ENCODE measurements around the gene RNF150. TPM values are rescaled to one million over a fixed set of nuclear protein-coding genes. Genes with fewer than 3 reads are reported as not detected.

Gene RNF150
- total and polyA plus RNA-seq, 2 of the 8 experiments (the other 6 are each of a cell fraction or from before 2014, with no cell fraction given): 3.4 to 4.8 TPM

DNA sequence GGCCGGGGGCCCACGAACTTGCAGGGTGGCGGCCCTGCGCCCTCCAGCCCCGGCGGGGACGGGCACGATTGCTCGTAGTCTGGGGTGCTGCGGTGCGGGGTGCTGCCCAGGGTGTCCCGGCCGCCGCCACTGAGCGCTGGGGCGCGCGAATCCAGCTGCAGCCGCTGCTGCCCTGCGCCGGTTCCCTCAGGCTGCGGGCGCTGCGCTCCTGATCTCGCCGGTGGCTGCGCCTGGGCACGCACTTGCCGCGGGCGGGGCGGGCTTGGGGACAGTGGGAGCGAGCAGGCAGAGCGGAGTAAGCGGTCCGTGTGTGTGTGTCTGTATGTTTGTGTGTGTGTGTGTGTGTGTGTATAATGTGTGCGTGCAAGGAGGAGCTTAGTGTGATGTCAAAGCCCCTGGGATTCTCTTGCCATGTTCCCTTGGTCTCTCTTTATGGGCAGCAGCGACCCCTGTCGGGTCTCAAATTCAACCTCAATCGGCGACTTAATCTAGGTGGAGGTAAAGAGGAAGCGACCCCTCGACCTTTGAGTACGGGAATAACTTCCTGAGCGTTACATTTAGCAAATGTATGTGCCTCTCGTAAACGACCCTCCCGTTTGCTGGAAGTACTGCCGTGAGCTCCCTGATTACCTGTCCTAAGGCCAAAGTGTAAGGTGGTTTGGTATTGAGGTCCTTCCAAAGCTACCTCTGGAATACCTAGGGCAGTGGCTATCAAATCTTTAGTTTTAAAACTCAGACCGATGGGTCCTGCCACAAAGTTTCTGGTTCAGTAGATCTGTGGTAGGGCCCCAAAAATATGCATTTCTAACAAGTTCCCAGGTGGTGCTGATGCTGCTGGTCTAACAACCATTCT, at the start of gene RNF150 (continued):
- TF ChIP-seq POLR2AphosphoS5 (IDR thresholded peaks at IDR 0.05; ENCODE audit: low read depth, low read length) (peak; percentile 72), HDAC6 (IDR thresholded peaks at IDR 0.05; ENCODE audit: low read depth, low read length) (no peak), SIX5 (IDR thresholded peaks at IDR 0.05; ENCODE audit: low read depth, low read length) (no peak), BRCA1 (IDR thresholded peaks at IDR 0.05; ENCODE audit: low read depth, low read length) (no peak), SP4 (IDR thresholded peaks at IDR 0.05; ENCODE audit: low read length) (no peak), NANOG (IDR thresholded peaks at IDR 0.05; ENCODE audit: insufficient read depth, low read depth, low read length, poor library complexity, severe bottlenecking) (no peak), SIN3A (conservative IDR thresholded peaks at IDR 0.05 in 1 of 2, IDR thresholded peaks at IDR 0.05 in 1 of 2; ENCODE audit: low read depth in 1 of 2, low read length in 2 of 2) (peak in 1 of 2 experiments; percentile 54; a peak in 1 of 4 replicates), ZNF274 (IDR thresholded peaks at IDR 0.05; ENCODE audit: borderline replicate concordance, extremely low read depth, low read length) (no peak), SP1 (IDR thresholded peaks at IDR 0.05; ENCODE audit: low read depth, low read length) (no peak), PHF8 (conservative IDR thresholded peaks at IDR 0.05; ENCODE audit: low read depth, low read length) (peak; percentile 40), JUN (IDR thresholded peaks at IDR 0.05; ENCODE audit: low read depth, low read length) (0 out of 2 replicates have a peak, but pooled peaks have one; percentile 35)

Measured in H1 (cell line).